Spleen (tissue), 7 donors: Measurements from ENCODE around the gene CCNA2.

ENCODE experiments used
- CTCF ChIP-seq, 11 experiments: fragments of 200-600 bp in 7 of 11; fragments of 450-650 bp in 4 of 11; sonication (generic) in 4 of 11; IDR thresholded peaks in 8 of 11; conservative IDR thresholded peaks in 3 of 11; 1 replicate in 7 of 11; 2 replicates in 4 of 11; pipeline versions ENCODE4 v1.4.0 to v1.8.0; 2016 to 2021; ENCODE audit warnings: antibody characterized with exemption in 11 of 11, inconsistent platforms in 4 of 11, mild to moderate bottlenecking in 1 of 11
- POLR2A ChIP-seq, 3 donors: fragments of 450-650 bp; IDR thresholded peaks; one replicate each; pipeline ENCODE4 v1.5.1; 2017; ENCODE audit warnings: antibody characterized with exemption in 3 of 3, mild to moderate bottlenecking in 1 of 3
- POLR2AphosphoS5 ChIP-seq, 3 donors: sonication (generic); formaldehyde crosslinking; IDR thresholded peaks; one replicate each; pipeline ENCODE4 v1.5.1; 2017; ENCODE audit warnings: antibody characterized with exemption in 3 of 3
- donor health status: DM: no; HTN: no; CAD: no; lungs with moderate emphysema.
- donor health status: DM: no; HTN: no; CAD: no.
- donor health status: DM: no; HTN: no; CAD: no.

DNA sequence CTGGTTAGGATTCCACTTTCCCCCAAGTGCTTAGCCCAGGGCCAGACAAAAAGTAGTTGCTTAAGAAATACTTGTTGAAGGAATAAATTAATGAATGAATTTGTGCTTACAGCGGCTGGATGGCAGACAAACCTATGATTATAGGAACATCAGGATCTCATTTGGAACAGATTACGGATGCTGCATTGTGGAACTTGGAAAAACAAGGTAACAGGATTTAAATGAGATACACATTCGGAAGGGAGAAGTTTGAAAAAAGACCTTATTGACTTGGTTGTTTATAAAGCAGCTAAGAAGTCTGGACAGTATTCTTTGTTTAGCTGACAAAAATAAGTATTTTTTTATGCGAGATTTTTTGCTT, 22.0 kb downstream of the CCNA2 start:
- TF ChIP-seq POLR2A (IDR thresholded peaks at IDR 0.05), result no peak
- TF ChIP-seq CTCF (IDR thresholded peaks at IDR 0.05 in 8 of 11, conservative IDR thresholded peaks at IDR 0.05 in 3 of 11), result no peak
- no peak for TF ChIP-seq POLR2AphosphoS5 (IDR thresholded peaks at IDR 0.05)
